Renal pelvis (tissue), 4 donors: ENCODE data around the gene CERT1. TPM values are rescaled to one million over a fixed set of nuclear protein-coding genes. Genes with fewer than 3 reads are reported as not detected.
"Not testable (repeated sequence)": the region's sequence is repeated elsewhere in the genome, so short reads cannot be mapped to it uniquely, and the experiment has no call there.

Experiments
- DNase-seq: peaks from one replicate; pipeline ENCODE4 v3.0.0-alpha.2; 2013
- polyA plus RNA-seq, 3 donors: library from polyadenylated mRNA; unstranded; fragments of 120-200 nt; gene quantifications; one replicate each; pipeline ENCODE4 v1.2.1, GENCODE V29; 2013; ENCODE audit not compliant: insufficient read length in 3 of 3

Gene CERT1
- polyA plus RNA-seq, 3 donors = 52.0 to 57.2 (median 57.1) TPM

DNA sequence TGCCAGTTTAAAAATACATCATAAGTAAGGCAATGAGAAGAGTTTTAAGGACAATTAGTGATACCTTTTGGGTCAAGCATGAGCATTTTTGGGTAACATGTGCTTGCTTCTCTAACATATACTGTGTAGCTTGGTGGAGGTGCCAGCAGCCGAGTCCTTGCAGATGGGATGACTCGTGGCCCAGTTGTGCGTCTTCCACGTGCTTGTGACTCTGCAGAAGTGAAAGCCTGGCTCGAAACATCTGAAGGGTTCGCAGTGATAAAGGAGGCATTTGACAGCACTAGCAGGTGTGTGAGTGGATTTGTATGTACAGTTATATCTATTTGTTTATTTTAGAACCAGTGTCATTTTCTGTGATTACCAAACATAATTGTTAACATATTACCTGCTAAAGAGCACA lies 156.2 kb downstream of the CERT1 start:
- no peak for DNase-seq

- DNase-seq = no peak
Observed at GRCh38 chr5:75351139-75351926, 160.1 kb downstream of the CERT1 start.

- no peak for DNase-seq
Observed at GRCh38 chr5:75349663-75350062, 161.8 kb downstream of the CERT1 start.

- no peak for DNase-seq
Observed at GRCh38 chr5:75348241-75348640, 163.2 kb downstream of the CERT1 start.

DNA sequence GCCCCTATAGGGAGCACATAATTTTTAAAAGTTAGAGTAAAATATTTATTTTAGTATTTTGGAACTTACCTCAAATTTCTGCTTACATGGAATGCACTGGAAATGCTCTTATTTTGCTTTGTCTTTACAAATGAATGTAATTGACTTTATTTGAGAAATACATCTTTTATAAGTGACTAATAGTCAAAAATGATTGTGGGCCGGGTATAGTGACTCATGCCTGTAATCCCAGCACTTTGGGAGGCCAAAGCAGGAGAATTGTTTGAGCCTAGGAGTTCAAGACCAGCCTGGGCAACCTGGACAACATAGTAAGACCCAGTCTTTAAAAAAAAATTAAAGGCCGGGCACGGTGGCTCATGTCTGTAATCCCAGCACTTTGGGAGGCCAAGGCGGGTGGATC lies 168.6 kb downstream of the CERT1 start:
- no peak for DNase-seq

- no peak for DNase-seq
Observed at GRCh38 chr5:75341934-75342333, 169.5 kb downstream of the CERT1 start.

DNA sequence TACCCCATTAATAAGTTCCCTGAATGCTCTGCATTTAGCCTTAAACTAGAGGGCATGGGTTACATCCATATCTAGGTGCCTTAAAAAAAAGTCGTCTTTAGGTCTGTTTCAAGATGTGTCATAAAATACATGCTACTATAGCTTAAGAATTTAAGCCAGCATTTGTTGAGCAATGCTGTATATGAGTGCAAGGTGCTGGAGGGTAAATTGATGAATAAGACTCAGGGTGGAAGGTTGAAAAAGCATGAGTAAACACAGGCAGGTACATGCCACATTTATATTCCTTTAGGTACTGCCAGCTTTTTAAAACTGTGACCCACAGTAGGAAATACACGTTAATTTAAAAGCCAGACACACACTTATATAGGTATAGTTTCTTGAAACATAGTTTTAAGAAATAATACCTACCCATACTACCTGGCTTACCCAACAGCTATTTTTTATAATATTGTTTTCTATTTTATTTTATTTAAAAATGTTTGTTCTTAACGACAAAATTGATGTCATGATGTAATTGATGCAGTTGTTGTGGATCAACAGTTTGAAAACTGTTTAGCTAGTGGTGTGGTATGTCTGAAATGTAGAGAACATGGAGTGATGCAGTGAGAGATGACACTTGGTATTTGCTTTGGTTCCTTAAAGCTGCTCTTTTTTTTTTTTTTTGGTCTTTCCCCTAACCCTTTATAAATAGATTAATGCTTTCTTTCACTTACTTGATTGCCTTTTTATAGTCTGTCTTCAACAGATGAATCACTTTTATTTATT lies 170.5 kb downstream of the CERT1 start:
- no peak for DNase-seq

GRCh38 chr5:75338408-75338807 lies 173.0 kb downstream of the CERT1 start:
- DNase-seq = no peak

DNA sequence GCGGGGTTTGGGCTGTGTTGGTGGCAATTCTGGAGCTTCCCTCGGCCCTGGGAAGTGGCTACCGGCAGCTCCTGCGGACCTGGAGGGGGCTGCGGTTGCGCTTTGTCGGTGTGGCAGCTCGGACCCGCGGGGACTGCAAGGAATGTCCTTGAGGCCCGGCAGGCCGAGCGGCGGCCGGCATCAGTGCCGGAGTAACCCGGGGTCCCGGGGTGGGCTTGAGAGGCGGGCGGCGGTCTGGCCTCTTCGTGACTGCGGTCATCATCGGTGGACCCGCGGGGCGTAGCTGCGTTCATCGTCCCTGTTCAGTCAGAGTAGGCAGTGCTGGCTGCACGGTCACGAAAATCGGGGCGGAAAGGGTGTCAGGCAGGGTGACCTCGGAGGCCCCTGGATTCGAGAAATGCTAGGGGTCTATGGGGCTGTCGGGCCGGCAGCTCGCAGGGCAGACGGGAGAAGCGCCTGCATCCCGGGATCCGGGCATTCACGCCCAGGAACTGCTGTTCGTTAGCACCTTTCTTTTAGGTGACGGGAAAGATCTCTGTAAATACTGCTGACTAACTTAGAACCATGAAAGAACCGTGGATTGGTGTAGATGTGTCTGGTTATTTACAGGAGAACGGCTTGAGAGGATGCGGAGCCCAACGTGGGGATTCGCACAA lies 173.9 kb downstream of the CERT1 start:
- peak; percentile 24 for DNase-seq

DNA sequence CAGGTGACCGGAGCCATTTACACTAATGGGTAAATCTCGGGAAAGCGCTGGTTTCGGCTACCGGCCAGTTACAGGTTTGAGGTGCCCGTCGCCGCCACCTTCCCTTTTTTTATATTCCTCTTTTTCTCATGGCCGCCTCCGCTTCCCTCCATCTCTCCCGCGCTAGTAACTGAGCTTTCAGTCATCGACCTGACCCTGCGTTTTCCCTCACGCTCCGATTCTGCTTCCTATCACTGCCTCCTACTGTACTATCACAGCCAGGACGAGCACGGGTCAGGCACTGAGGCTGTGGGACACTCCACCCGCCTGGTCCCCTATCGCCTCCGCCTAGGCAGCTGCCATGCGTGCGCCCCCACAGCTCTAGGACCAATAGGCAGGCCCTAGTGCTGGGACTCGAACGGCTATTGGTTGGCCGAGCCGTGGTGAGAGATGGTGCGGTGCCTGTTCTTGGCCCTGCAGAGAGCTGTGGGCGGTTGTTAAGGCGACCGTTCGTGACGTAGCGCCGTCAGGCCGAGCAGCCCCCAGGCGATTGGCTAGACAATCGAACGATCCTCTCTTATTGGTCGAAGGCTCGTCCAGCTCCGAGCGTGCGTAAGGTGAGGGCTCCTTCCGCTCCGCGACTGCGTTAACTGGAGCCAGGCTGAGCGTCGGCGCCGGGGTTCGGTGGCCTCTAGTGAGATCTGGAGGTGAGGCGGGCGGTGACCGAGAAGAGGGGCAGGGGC lies 174.7 kb downstream of the CERT1 start, which contains the start of gene HMGCR:
HMGCR (plus strand) TSS at position 606 of the 722 bp plus-strand sequence. CDS start 5,386 bp downstream, outside the sequence.
- DNase-seq = peak; percentile 99

DNA sequence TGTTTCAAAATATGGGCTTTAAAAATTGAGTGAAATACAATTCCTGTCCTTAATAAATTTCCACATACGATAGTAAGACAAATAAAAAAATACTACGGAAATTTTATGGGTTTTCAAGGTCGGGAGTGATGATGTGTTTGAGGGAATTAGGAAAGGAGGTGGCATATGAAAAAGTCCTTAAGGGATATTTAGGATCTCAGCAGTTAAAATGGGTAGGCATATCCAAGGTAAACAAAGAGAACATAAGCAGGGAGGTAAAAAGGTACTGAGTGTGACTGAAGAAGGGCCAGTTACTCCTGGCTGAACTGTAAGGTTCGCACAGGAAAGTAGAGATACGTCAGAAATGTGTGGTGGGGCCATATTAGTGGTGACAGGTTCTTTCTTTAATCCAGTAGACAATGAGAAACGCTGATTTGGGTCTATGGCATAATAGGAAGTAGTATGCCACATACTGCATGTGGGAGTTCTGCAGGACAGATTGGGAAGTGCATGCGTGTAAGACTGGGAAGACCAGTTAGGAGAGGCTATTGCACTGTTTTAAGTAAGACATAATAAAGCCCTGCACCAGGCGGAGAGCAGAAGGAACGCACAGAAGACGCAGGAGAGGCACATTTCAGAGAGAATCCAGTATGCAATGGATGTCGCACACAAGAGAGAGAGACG lies 175.3 kb downstream of the CERT1 start:
- DNase-seq = peak; percentile 74

DNA sequence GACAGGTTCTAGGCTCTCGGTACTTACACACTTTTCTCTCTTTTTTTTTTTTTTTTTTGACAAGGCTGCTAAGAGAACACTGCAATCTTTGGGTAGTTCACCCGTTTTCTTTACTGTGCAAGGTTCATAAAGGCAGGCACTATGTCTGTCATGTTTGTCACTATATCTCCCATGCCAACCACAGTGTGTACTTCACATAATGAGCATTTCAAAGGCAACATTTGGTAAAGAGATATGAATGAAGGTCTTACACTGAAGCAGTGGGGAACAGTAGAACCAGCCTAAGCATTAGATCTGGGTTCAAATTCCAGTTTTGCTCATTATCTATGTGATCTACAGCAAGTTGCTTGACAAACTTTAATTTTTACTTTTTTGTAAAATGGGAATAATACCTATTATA lies 175.9 kb downstream of the CERT1 start:
- DNase-seq = no peak

DNA sequence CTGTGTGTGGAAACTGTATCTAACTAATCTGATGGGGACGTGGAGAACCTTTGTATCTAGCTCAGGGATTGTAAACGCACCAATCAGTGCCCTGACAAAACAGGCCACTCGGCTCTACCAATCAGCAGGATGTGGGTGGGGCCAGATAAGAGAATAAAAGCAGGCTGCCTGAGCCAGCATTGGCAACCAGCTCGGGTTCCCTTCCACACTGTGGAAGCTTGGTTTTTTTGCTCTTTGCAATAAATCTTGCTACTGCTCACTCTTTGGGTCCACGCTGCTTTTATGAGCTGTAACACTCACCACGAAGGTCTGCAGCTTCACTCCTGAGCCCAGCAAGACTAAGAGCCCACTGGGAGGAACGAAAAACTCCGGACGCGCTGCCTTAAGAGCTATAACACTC lies 177.0 kb downstream of the CERT1 start:
- not testable (repeated sequence) for DNase-seq

DNA sequence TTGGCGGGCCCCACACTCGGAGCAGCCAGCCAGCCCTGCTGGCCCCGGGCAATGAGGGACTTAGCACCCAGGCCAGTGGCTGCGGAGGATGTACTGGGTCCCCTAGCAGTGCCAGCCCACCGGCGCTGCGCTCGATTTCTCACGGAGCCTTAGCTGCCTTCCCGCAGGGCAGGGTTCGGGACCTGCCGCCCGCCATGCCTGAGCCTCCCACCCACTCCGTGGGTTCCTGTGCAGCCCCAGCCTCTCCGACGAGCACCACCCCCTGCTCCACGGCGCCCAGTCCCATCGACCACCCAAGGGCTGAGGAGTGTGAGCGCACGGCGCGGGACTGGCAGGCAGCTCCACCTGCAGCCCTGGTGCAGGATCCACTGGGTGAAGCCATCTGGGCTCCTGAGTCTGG lies 177.7 kb downstream of the CERT1 start:
- not testable (repeated sequence) for DNase-seq

GRCh38 chr5:75331095-75332090 lies 180.0 kb downstream of the CERT1 start:
- DNase-seq = no peak

DNA sequence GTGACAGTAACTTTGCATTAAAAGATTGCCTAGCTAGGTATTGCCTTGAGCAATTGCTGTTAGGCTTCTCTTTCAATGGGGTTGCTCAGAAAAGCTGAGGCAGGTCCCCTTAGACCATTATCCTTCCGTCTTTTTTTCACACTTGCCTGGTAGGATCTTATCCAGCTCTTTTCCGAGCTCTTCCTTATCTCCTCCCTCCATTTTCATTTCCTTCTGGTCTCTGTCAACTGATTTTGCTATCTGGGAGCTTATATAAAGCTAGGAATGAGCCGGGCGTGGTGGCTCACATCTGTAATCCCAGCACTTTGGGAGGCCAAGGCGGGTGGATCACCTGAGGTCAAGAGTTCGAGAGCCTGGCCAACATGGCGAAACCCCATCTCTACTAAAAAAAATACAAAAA lies 181.0 kb downstream of the CERT1 start:
- no peak for DNase-seq
